ENCODE results near the gene SEMA3A. TPM values are rescaled to one million over a fixed set of nuclear protein-coding genes. Genes with fewer than 3 reads are reported as not detected.

Gene SEMA3A
- total RNA-seq, 1 donor from 2014 or later, result 134 TPM

GRCh38 chr7:84027678-84028077 lies 166.9 kb downstream of the SEMA3A start:
- H3K79me2 ChIP-seq (ENCODE audit: low read depth), result no peaks in the 10 kb centered on the region
- no peak overlapping the region for H3K27ac ChIP-seq
- H3K27ac Mint-ChIP-seq, result no peak overlapping the region
- H3K27me3 ChIP-seq, result no peaks in the 10 kb centered on the region
- DNase-seq (ENCODE audit: low spot score), result no peak
- H3K36me3 Mint-ChIP-seq, result peaks cover 19% of the 10 kb centered on the region
- no peak overlapping the region for H2AFZ ChIP-seq (replicated peaks)
- no peak overlapping the region for H3K4me3 Mint-ChIP-seq
- H3K9ac ChIP-seq, result no peak overlapping the region
- H3F3A ChIP-seq (ENCODE audit: low read depth), result peaks cover 15% of the 10 kb centered on the region
- H3K27me3 Mint-ChIP-seq (ENCODE audit: insufficient read depth, low read depth), result peaks cover 4% of the 10 kb centered on the region
- H3K4me1 Mint-ChIP-seq, result peaks cover 9% of the 10 kb centered on the region
- H3K4me3 ChIP-seq, result no peak overlapping the region
- H3K9me3 Mint-ChIP-seq, result no peaks in the 10 kb centered on the region
- no peak overlapping the region for H3K4me2 ChIP-seq
- no peaks in the 10 kb centered on the region for H4K20me1 ChIP-seq (ENCODE audit: low read depth)
- no peaks in the 10 kb centered on the region for H3K9me3 ChIP-seq (ENCODE audit: low read depth)
- H3K4me1 ChIP-seq, result peaks cover 7% of the 10 kb centered on the region
- TF ChIP-seq, protein P1, sequence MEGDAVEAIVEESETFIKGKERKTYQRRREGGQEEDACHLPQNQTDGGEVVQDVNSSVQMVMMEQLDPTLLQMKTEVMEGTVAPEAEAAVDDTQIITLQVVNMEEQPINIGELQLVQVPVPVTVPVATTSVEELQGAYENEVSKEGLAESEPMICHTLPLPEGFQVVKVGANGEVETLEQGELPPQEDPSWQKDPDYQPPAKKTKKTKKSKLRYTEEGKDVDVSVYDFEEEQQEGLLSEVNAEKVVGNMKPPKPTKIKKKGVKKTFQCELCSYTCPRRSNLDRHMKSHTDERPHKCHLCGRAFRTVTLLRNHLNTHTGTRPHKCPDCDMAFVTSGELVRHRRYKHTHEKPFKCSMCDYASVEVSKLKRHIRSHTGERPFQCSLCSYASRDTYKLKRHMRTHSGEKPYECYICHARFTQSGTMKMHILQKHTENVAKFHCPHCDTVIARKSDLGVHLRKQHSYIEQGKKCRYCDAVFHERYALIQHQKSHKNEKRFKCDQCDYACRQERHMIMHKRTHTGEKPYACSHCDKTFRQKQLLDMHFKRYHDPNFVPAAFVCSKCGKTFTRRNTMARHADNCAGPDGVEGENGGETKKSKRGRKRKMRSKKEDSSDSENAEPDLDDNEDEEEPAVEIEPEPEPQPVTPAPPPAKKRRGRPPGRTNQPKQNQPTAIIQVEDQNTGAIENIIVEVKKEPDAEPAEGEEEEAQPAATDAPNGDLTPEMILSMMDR (IDR thresholded peaks at IDR 0.05), result no peak
- TF ChIP-seq EZH2phosphoT487 (IDR thresholded peaks at IDR 0.05), result no peak
- no peak for TF ChIP-seq EZH2 (IDR thresholded peaks at IDR 0.05)
- H3K36me3 ChIP-seq, result peaks cover 8% of the 10 kb centered on the region

DNA sequence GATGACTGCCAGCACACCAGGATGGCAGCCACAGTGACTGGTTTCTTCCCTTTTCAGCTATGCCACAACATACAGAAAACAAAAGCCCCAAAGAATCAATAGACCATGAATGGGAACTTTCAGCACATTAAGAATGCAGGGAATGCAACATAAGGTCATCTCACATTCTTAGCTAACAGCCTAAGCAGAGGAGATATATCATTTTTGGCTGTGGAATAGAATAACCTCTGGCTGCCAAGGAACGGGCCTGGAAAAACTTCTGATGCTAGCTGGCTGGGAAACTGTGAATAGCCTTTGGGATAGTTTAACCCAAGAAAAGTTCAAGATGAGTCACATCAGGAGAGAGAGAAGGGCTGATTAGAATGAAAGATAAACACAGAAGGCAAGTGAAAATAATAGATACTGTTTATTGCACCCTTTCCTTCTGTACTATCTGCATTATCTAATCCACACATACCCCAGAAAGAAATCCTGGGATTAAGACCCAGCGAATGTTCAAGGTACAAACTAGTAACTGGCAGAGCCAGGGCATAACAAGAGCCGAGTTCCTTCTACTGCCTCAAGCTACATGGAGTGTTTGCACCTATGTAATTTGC lies 169.2 kb downstream of the SEMA3A start:
- Mint-ChIP-seq H3K27me3 (ENCODE audit: insufficient read depth, low read depth) (peaks cover 4% of the 10 kb centered on the region), H3K4me3 (no peak overlapping the region), H3K36me3 (peaks cover 21% of the 10 kb centered on the region), H3K9me3 (no peaks in the 10 kb centered on the region), H3K4me1 (peaks cover 15% of the 10 kb centered on the region), H3K27ac (peak overlapping the region; percentile 61)
- H3K79me2 ChIP-seq (ENCODE audit: low read depth), result no peaks in the 10 kb centered on the region
- H3K4me3 ChIP-seq, result no peak overlapping the region
- peak; percentile 53 for DNase-seq (ENCODE audit: low spot score)
- H2AFZ ChIP-seq (replicated peaks), result no peak overlapping the region
- peaks cover 8% of the 10 kb centered on the region for H3K36me3 ChIP-seq
- no peaks in the 10 kb centered on the region for H4K20me1 ChIP-seq (ENCODE audit: low read depth)
- H3F3A ChIP-seq (ENCODE audit: low read depth), result peaks cover 15% of the 10 kb centered on the region
- no peaks in the 10 kb centered on the region for H3K27me3 ChIP-seq
- no peak overlapping the region for H3K9ac ChIP-seq
- H3K4me2 ChIP-seq, result no peak overlapping the region
- H3K4me1 ChIP-seq, result peaks cover 7% of the 10 kb centered on the region
- peak overlapping the region; percentile 69 for H3K27ac ChIP-seq
- H3K9me3 ChIP-seq (ENCODE audit: low read depth), result no peaks in the 10 kb centered on the region
- no peak for TF ChIP-seq EZH2phosphoT487 (IDR thresholded peaks at IDR 0.05)
- TF ChIP-seq, protein P1 (IDR thresholded peaks at IDR 0.05), result no peak
- no peak for TF ChIP-seq EZH2 (IDR thresholded peaks at IDR 0.05)

DNA sequence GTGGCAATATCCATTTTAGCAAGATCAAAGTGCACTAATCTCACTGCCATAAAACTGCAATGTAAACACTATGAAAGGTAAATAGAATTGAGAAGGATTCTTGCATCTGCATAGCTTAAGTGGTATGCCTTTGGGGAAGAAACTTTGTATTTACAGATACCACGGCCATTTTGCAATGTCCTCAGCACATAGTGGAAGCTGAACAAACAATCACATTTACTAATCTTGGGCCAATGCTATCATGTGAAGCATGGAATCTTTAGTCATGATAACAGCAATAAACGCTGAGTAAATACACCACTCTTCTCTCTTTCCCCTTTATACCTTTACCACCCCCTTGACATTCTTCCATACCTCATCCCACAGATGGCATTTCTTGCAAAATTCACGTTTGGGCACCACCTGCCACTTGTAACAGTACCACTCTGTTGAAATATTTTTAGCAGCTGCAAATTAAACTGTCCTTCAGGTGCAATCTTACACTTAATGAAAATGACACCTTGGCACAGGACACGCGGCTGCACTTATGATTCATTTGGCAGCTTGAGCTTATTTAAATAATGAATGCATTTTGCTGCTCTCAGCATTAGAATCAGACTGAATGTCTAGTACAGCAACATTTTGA lies 171.8 kb downstream of the SEMA3A start:
- Histone ChIP-seq H3K9ac (no peak overlapping the region), H3F3A (ENCODE audit: low read depth) (peaks cover 15% of the 10 kb centered on the region), H2AFZ (replicated peaks) (no peak overlapping the region), H3K27ac (no peak overlapping the region), H3K36me3 (peaks cover 8% of the 10 kb centered on the region), H3K4me2 (no peak overlapping the region), H3K27me3 (no peaks in the 10 kb centered on the region), H3K79me2 (ENCODE audit: low read depth) (no peaks in the 10 kb centered on the region), H3K9me3 (ENCODE audit: low read depth) (no peaks in the 10 kb centered on the region), H3K4me3 (no peak overlapping the region), H4K20me1 (ENCODE audit: low read depth) (no peaks in the 10 kb centered on the region), H3K4me1 (peaks cover 10% of the 10 kb centered on the region)
- Mint-ChIP-seq H3K36me3 (peaks cover 17% of the 10 kb centered on the region), H3K4me1 (peaks cover 15% of the 10 kb centered on the region), H3K9me3 (no peaks in the 10 kb centered on the region), H3K4me3 (no peak overlapping the region), H3K27ac (no peak overlapping the region), H3K27me3 (ENCODE audit: insufficient read depth, low read depth) (peaks cover 2% of the 10 kb centered on the region)
- TF ChIP-seq EZH2 (IDR thresholded peaks at IDR 0.05), result no peak
- TF ChIP-seq, protein P1 (IDR thresholded peaks at IDR 0.05), result no peak
- TF ChIP-seq EZH2phosphoT487 (IDR thresholded peaks at IDR 0.05), result no peak
- DNase-seq (ENCODE audit: low spot score), result no peak
